Progenitor cell of endocrine pancreas (in vitro differentiated cells): ENCODE results near the gene CRLF2. TPM values are rescaled to one million over a fixed set of nuclear protein-coding genes. Genes with fewer than 3 reads are reported as not detected.

Experiments
- DNase-seq: peaks from one replicate; pipeline ENCODE4 v3.0.0; 2021; ENCODE audit warnings: low spot score; ENCODE audit not compliant: unreplicated experiment
- H3K27ac Mint-ChIP-seq: 2 replicates; pipeline ENCODE4 v1.8.0; 2021; ENCODE audit warnings: mild to moderate bottlenecking, moderate library complexity, mixed read lengths
- H3K27me3 Mint-ChIP-seq: 2 replicates; pipeline ENCODE4 v1.8.0; 2021; ENCODE audit warnings: mixed read lengths
- H3K36me3 Mint-ChIP-seq: 2 replicates; pipeline ENCODE4 v1.8.0; 2022; ENCODE audit warnings: mixed read lengths; ENCODE audit not compliant: insufficient read depth
- H3K4me1 Mint-ChIP-seq: 2 replicates; pipeline ENCODE4 v1.8.0; 2021; ENCODE audit warnings: low read depth, mixed read lengths
- H3K4me3 Mint-ChIP-seq: 2 replicates; pipeline ENCODE4 v1.8.0; 2021; ENCODE audit warnings: low read depth, mild to moderate bottlenecking, moderate library complexity, mixed read lengths
- H3K9me3 Mint-ChIP-seq: 2 replicates; pipeline ENCODE4 v1.8.0; 2021; ENCODE audit warnings: low read depth, mixed read lengths
- CTCF ChIP-seq: fragments of 200-600 bp; sonication (generic); IDR thresholded peaks from one replicate; pipeline ENCODE4 v1.5.0; 2021; ENCODE audit warnings: antibody characterized with exemption, mild to moderate bottlenecking; ENCODE audit not compliant: unreplicated experiment
- total RNA-seq: library from RNA; stranded (reverse); gene quantifications from 2 replicates; pipeline ENCODE4 v1.2.1, GENCODE V29; 2021

The CRLF2 gene
- total RNA-seq, 1 donor from 2014 or later, result not detected

DNA sequence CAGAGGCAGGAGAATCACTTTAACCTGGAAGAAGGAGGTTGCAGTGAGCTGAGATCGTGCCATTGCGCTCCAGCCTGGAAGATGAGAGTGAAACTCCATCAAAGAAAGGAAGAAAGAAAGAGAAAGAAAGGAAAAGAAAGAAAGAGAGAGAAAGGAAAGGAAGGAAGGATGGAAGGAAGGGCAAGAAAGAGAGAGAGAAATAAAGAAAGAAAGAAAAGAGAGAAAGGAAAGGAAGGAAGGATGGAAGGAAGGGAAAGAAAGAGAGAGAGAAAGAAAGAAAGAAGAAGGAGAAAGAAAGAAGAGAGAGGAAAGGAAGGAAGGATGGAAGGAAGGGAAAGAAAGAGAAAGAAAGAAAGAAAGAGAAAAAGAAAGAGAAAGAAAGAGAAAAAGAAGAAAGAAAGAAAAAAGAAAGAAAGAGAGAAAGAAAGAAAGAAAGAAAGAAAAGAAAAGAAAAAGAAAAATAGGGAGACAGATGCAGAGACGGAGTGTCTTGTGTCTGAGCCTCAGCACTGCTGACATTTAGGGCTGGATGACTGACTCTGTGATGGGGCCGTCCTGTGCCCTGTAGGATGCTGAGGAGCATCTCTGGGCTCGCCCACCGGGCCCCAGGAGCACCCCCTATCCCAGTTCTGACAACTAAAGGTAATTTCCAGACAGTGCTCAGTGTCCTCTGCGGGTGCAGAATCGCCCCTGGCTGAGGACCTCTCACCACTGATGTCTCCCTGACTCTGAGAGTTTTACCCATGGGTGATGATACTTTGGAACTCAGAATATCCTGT is 61.7 kb downstream of the CRLF2 start:
- no peak overlapping the region for H3K27ac Mint-ChIP-seq
- no peaks in the 10 kb centered on the region for H3K36me3 Mint-ChIP-seq
- no peaks in the 10 kb centered on the region for H3K9me3 Mint-ChIP-seq
- H3K4me3 Mint-ChIP-seq, result no peak overlapping the region
- peaks cover 25% of the 10 kb centered on the region for H3K27me3 Mint-ChIP-seq
- no peak for DNase-seq
- TF ChIP-seq CTCF, result no peak
- H3K4me1 Mint-ChIP-seq, result peaks cover 8% of the 10 kb centered on the region

DNA sequence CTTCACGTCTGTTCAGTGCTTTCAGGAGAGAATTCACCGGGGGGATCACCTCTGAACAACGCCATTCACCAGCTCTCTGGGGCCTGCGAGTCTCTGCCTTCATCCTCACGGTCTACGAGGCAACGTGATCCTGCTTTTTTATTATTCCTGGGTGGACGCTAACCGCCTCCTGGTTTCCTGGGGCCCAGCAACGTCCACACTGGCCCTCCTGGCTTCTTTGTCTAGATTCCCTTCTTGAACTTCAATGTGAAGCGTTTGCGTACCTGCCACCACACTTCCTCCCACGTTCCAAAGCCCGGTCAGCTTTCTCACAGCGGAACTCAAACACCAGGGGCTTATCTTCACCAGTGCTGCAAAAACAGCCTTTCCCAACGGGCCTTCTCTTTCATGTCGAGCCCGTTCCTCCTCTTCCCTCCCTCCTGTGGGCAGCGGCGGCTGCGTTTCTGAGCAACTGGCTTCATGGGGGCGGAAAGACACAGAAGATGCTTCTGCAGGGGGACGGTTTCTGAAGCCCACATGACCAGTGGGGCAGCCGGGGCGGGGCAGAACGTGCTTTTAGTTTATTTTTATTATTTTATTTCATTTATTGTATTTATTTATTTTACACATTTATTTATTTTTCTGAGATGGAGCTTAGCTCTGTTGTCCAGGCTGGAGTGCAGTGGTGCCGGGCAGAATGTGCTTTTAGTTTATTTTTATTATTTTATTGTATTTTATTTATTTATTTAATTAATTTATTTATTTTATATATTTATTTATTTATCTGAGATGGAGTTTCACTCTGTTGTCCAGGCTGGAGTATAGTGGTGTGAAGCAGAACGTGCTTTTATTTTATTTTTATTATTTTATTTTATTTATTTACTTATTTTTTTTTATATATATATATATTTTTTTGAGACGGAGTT is 64.6 kb downstream of the CRLF2 start:
- H3K27me3 Mint-ChIP-seq, result peaks cover 25% of the 10 kb centered on the region
- H3K27ac Mint-ChIP-seq, result peak overlapping the region; percentile 38
- no peak for TF ChIP-seq CTCF
- no peak overlapping the region for H3K4me3 Mint-ChIP-seq
- no peaks in the 10 kb centered on the region for H3K36me3 Mint-ChIP-seq
- no peak for DNase-seq
- H3K9me3 Mint-ChIP-seq, result no peaks in the 10 kb centered on the region
- H3K4me1 Mint-ChIP-seq, result peaks cover 8% of the 10 kb centered on the region

DNA sequence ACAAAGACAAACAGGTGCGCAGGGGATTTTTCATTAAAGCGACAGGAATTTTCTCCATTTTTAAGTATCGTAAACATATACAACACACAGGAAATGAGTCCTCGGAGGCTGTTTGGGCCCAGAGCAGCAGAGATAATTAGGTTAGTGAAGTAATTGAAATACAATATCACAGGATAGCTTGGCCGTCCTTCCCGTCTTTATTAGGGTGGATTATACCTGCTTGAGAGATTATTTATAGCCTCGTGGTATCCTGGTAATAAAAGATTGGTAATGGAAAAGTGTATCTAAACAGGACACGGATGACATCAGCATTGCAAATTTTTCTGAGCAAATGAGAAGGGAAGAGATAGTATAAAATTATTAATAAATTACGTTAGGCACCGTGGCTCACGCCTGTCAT is 68.2 kb downstream of the CRLF2 start:
- no peak overlapping the region for H3K27ac Mint-ChIP-seq
- H3K27me3 Mint-ChIP-seq, result peaks cover 16% of the 10 kb centered on the region
- no peak for TF ChIP-seq CTCF
- H3K4me1 Mint-ChIP-seq, result no peaks in the 10 kb centered on the region
- no peak for DNase-seq
- no peak overlapping the region for H3K4me3 Mint-ChIP-seq
- no peaks in the 10 kb centered on the region for H3K36me3 Mint-ChIP-seq
- H3K9me3 Mint-ChIP-seq, result no peaks in the 10 kb centered on the region

Other genes starting within 250 kb of the CRLF2 start
- gene CSF2RA, start 56.2 kb upstream of the CRLF2 start, total RNA-seq, result 0.98 and 1.3 TPM in 2 replicates
- gene IL3RA, start 124.1 kb upstream of the CRLF2 start, total RNA-seq, result not detected in 2 replicates
- 387 and 391 TPM in 2 replicates for gene SLC25A6, start 179.5 kb upstream of the CRLF2 start, total RNA-seq
- gene ASMTL, start 240.3 kb upstream of the CRLF2 start, total RNA-seq, result 24.5 and 26.2 TPM in 2 replicates